Posterior cingulate gyrus (tissue), 11 donors: ENCODE results near the gene ESYT2.

Experiments
- DNase-seq, 10 donors: peaks; one replicate each; pipeline versions ENCODE4 v3.0.0 to v3.0.0-alpha.2; 2020 to 2021; ENCODE audit warnings: mixed read lengths in 3 of 10
- intact Hi-C: fragments of 100-400 bp; cut with DNase I; formaldehyde crosslinking; loops from one replicate; pipeline ENCODE4 v1.15.1; 2023

The ESYT2 gene

GRCh38 chr7:158731761-158732160 is 97.5 kb downstream of the ESYT2 start:
- DNase-seq: no peak
- intact Hi-C loops: no loop called here

GRCh38 chr7:158730383-158731346 is 98.6 kb downstream of the ESYT2 start:
- no peak for DNase-seq
- intact Hi-C loops: no loop called here

GRCh38 chr7:158729646-158730382 is 99.5 kb downstream of the ESYT2 start:
- DNase-seq: no peak
- intact Hi-C loops: no loop called here

- DNase-seq: no peak
- intact Hi-C loops: no loop called here
These were observed 100.2 kb downstream of the ESYT2 start for GRCh38 chr7:158728911-158729645.

- intact Hi-C loops: no loop called here
These were observed 101.6 kb downstream of the ESYT2 start for GRCh38 chr7:158727690-158728089.

GRCh38 chr7:158726277-158726807 is 103.0 kb downstream of the ESYT2 start:
- no peak for DNase-seq
- intact Hi-C loops: no loop called here

More at GRCh38 chr7:158727690-158728089, 101.6 kb downstream of the ESYT2 start:
- no peak for DNase-seq

GRCh38 chr7:158725506-158725800 is 103.9 kb downstream of the ESYT2 start:
- no peak for DNase-seq
- intact Hi-C loops: no loop called here

GRCh38 chr7:158724658-158725505 is 104.4 kb downstream of the ESYT2 start:
- no peak for DNase-seq
- intact Hi-C loops: no loop called here

- intact Hi-C loops: no loop called here
These were observed 105.5 kb downstream of the ESYT2 start for GRCh38 chr7:158723714-158724385.

GRCh38 chr7:158723266-158723665 is 106.0 kb downstream of the ESYT2 start:
- intact Hi-C loops: no loop called here
- no peak for DNase-seq

More at GRCh38 chr7:158723714-158724385, 105.5 kb downstream of the ESYT2 start:
- no peak for DNase-seq

GRCh38 chr7:158722574-158723237 is 106.6 kb downstream of the ESYT2 start:
- intact Hi-C loops: no loop called here
- no peak for DNase-seq

- intact Hi-C loops: no loop called here
These were observed 109.2 kb downstream of the ESYT2 start for GRCh38 chr7:158720112-158720511.

GRCh38 chr7:158716802-158717201 is 112.5 kb downstream of the ESYT2 start:
- DNase-seq: no peak
- intact Hi-C loops: no loop called here

More at GRCh38 chr7:158720112-158720511, 109.2 kb downstream of the ESYT2 start:
- DNase-seq: no peak

- intact Hi-C loops: no loop called here
- DNase-seq: no peak
These were observed 118.6 kb downstream of the ESYT2 start for GRCh38 chr7:158710651-158711102.

- no peak for DNase-seq
- intact Hi-C loops: loop anchor here (10.0 kb wide), 1 partner anchor 147 kb away; the partner anchor contains the start of gene DYNC2I1
These were observed 121.7 kb downstream of the ESYT2 start for GRCh38 chr7:158707610-158708009.

- no peak for DNase-seq
- intact Hi-C loops: loop anchor here (10.0 kb wide), 1 partner anchor 148 kb away; the partner anchor contains the start of gene DYNC2I1
These were observed 122.4 kb downstream of the ESYT2 start for GRCh38 chr7:158706710-158707590.

- no peak for DNase-seq
- intact Hi-C loops: loop anchor here (10.0 kb wide), 1 partner anchor 149 kb away; the partner anchor contains the start of gene DYNC2I1
These were observed 123.0 kb downstream of the ESYT2 start for GRCh38 chr7:158706273-158706704.
